ENCODE measurements around the gene LSM14A.

The LSM14A gene

GRCh38 chr19:34255546-34255945 lies 83.2 kb downstream of the LSM14A start:
- no peak for DNase-seq (ENCODE audit: low read depth)

DNA sequence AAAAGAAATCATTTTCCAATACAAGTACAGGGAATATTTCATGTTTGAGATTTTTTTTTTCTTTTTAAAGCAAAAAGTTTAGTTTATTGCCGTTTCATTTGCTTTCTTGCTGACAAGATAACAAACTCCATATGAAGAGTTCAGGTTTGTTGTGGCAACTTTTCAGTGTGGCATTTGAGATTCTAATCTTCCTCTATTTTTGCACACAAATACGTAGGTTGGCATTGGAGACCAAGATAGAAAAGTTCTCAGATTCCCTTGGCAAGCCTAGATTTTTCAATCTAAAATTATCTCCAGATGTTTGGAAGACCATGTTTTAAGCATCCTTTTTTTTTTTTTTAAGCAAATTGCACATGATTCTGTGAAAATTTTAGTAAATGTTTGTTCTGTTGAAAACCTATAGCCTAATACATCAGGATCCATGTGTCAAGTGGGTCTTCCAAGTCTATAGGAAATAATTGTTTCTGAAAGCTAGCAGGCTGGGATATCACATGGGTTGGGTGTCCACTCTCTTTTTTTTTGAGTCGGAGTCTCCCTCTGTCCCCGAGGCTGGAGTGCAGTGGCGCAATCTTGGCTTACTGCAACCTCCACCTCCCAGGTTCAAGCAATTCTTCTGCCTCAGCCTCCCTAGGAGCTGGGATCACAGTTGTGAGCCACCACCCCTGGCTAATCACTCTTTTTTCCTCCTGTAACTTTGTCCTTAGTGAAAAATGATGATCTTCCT lies 84.7 kb downstream of the LSM14A start:
- no peak for DNase-seq (ENCODE audit: low read depth)

DNA sequence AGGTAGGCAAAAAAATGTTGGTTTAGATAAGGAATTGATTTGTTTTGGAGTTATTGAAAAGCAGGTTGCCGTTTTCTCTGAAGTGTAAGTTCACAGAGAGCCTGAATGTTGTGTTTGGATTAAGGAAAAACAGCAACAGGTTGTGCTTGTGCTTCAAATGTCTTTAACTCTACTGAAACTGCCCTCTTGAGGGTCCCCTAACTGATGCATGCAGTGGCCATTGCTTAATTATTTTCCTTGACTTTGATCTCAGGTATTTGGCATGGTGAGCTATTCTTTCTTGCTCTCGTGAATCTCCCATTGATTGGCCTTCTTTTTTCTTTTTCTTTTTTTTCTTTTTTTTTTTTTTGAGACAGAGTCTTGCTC lies 85.2 kb downstream of the LSM14A start:
- DNase-seq (ENCODE audit: low read depth), result no peak

- no peak for DNase-seq (ENCODE audit: low read depth)
These were observed 87.2 kb downstream of the LSM14A start for GRCh38 chr19:34259367-34260095.

DNA sequence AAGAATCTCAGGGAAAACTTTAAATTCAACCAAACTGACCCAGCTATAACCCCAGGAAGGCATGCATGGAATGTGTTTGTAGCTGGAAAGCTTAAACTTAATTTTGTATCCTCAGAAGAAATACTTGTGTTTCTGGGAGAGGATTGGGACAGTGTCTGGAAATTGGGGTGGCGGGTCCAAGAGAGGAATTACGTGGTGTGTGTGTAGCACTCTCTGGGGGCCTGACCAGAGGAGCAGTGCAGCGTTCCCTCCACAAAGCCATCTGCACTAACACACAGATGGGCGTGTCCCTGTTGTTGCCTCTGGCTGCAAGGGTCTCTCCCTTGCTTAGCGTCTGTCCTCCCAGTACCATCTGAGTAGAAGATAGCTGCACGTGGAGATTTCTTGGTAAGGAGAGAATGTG lies 88.5 kb downstream of the LSM14A start:
- no peak for DNase-seq (ENCODE audit: low read depth)

DNA sequence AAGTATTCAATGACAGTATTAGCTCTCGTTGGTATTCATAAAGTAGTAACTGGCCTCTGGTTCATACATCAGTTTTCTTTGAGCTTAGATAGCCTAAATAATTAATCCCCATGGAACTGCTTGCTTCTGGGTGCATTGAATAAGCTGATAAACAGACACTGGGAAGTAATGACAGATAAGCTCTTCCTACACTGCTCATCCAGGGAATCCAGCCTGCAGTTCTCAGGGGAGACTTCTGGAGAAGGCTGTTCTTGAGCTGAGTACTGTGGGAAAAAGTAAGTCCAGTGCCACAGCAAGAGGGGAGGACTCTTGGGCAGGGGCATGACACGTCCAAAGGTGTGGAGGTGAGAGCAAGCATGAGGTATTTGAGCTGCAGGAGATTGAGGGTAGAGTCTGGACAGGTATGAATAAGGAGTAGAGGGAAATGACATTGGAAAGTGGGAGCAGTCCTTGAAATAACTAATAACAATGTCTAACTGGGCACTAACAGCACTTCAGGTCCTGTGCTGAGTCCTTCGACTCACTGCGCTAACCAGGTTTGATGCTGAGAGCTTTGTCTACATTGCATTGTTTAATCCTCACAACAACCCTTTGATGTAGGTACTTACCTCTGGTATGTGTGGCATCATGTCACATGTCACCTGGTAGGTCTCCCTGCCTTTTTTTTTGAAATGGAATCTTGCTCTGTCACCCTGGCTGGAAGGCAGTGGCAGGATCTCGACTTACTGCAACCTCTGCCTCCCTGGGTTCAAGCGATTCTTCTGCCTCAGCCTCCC lies 89.2 kb downstream of the LSM14A start:
- DNase-seq (ENCODE audit: low read depth), result no peak

DNA sequence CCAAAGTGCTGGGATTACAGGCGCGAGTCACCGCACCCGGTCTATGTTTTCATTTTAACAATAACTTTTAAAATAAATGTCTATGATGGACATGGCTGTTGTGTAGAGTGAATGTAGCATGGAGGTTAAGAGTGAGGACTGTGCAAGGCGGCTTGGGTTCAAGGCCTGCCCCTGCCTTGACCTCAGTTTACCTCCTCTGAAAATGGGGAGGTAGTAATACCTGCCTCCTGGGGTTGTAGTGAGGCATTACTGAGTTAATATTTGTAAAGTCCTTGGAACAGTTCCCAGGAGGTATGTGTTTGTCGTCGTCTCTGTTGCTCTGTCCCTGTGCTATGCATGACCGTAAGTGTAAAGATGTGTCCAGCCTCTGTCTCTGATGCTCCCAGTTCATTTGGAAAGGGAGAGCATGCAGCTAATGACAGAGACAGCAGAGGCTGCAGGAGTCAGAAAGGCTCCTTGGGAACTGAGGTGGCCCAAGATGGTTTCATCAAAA lies 91.5 kb downstream of the LSM14A start:
- no peak for DNase-seq (ENCODE audit: low read depth)

GRCh38 chr19:34265221-34265650 lies 92.9 kb downstream of the LSM14A start:
- DNase-seq (ENCODE audit: low read depth), result no peak

DNA sequence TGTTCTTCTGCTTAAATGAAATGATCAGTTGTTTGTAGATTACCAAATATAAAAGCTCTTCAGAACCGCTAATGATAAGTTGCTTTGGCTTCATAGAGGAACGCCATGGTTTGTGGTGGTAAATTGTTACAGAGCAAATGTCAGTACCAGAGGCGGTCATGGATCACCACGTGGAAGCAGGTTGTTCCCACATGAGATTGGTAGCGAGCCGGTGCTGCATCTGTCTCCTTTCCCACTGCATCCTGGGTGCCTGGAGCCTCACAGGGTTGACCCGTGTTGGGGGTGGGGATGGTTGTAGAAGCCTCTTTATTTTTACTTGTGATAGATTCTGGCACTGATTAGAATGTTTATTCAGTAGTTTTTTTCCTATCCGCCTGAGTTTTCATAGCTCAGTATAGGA lies 96.8 kb downstream of the LSM14A start:
- no peak for DNase-seq (ENCODE audit: low read depth)

GRCh38 chr19:34269489-34269888 lies 97.2 kb downstream of the LSM14A start:
- DNase-seq (ENCODE audit: low read depth), result no peak

DNA sequence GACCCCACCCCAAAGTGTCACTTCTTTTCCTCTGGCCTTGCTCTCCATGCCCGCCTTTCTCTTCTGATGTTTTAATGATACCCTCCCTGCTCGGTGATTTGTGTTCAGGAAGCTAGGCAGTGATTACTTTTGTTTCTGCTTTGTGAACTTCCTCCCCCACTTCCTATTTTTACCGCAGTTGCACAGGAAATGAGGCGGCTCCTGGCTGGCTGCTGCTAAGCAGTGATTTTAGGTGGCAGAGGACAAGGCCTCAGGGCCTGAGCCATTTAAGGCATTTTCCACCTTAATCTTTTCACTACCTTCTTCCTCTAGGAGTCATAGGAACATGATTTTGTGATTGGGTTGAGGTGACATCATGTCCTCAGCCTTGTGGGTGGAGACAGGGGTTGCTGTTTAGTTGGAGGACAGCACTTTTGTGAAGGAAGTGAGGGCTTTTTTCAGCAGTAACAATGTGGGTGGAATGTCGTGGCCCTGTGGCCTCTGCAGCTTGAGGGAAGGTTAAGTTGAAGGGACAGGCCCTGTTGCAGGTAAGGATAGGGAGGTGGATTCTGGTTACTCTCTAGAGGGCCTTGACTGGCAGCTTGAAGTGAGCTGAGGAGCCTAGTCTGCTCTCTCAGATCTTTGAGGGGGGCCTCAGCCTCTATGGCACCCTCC lies 97.8 kb downstream of the LSM14A start:
- peak; percentile 26 for DNase-seq (ENCODE audit: low read depth)

DNA sequence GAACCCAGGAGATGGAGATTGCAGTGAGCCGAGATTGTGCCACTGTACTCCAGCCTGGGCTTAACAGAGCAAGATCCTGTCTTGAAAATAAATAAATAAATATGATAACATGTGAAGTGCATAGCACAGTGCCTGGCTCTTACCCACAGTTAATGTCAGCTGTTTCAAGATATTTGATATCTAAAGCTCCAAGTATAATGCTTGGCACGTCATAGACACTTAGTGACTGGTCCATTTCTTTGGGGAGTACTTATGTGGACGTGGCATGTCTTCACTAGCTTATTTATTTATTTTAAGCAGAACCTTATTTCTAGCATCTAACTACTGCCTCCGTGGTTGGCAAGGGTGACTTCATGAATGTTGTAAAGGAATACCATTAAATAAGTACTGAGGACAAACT lies 100.8 kb downstream of the LSM14A start:
- no peak for DNase-seq (ENCODE audit: low read depth)

DNA sequence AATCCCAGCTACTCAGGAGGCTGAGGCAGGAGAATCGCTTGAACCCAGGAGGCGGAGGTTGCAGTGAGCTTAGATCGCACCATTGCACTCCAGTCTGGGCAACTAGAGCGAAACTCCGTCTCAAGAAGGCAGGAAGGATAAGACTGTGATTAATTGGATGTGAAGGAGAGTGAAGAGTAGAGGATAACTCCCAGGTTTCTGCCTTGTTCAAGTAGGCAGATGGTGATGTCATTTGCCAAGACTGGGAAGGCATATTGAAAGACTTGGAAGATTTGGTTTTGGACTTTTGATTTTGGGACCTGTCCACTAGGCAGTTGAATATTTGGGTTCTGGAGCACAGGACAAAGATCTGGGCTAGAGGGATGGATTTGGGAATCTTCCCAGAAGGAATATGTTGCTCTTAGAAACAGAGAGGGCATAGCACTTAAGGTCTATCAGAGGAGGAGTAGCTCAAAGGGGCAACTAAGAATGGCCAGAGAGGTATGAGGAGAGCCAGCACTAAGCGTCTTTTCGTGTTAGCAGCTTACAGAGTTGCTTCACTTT lies 102.1 kb downstream of the LSM14A start:
- DNase-seq (ENCODE audit: low read depth), result no peak

DNA sequence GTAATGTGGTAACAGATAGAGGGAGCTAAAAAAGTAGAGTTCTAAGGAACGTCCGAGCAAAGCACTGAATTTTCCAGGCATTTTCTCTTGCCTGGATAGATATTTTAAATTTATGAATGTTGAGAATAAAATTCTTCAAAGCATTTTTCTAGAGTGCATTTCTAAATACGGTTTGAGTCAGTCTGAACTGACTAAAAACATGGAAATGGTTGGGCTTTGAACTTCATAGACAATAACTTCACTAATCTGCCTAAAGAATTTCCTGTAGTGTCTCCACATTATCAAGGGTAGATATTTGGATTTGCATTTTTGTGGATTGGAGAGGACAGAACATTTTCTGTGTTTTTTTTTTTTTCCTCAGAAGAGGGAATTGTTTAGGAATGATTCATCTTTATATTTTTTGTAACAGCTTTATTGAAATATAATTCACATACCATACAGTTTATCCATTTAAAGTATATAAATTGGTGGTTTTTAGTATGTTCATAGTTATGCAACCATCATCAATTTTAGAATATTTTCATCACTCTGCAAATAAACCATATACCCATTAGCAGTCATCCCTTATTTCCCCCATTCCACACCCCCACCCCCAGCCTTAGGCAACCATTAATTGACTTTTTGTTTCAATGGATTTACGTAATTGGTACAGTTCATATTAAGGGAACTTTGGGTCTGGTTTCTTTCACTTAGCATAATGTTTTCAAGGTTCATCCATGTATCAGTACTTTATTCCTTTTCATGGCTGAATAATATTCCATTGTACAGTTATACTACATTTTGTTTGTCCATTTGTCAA lies 102.7 kb downstream of the LSM14A start:
- no peak for DNase-seq (ENCODE audit: low read depth)

DNA sequence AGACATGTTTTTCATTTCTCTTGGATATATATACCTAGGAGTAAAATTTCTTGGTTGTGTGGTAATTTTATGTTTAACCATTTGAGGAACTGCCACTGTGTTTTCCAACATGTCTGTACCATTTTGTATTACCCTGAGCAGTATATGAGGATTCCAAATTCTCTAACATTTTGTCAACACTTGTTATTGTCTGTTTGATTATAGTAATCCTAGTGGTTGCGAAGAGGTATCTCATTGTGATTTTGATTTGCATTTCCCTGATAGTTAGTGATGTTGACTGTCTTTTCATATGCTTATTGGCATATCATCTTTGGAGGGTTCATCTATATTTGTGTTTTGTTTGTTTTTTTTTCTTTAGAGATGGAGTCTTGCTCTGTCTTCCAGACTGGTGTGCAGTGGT lies 103.4 kb downstream of the LSM14A start:
- no peak for DNase-seq (ENCODE audit: low read depth)

GRCh38 chr19:34276614-34277013 lies 104.3 kb downstream of the LSM14A start:
- DNase-seq (ENCODE audit: low read depth), result no peak

DNA sequence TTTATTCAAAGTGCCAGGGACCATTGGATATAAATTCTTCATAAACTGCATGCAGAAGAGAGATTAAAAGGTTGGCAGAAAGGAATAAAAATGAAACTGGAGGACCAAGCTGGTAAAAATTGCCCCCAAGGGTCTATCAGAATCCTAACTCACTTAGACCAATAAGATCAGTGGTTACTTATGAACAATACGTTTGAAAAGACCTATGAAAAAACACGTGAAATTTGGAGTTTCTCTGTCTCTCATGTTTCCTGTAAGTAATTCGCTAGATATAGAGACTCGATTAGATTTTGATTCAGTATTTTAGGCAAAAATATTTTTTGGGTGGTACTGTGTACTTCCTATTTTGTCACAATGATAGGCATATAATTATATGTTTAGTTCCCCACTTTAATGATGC lies 104.9 kb downstream of the LSM14A start:
- no peak for DNase-seq (ENCODE audit: low read depth)

DNA sequence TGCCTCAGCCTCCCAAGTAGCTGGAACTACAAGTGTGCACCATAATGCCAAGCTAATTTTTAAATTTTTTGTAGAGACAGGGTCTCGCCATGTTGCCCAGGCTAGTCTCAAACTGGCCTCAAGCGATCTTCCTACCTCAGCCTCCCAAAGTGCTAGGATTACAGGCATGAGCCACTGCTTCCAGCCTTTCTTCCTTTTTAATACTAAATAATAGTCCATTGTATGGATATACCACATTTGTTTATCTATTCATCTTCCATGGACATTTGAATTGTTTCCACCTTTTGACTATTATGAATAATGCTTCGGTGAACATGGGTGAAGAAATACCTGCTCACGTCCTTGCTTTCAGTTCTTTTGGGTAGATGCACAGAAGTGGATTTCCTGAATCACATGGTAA lies 106.5 kb downstream of the LSM14A start:
- DNase-seq (ENCODE audit: low read depth), result no peak

All from stimulated activated CD8-positive, alpha-beta memory T cell treated with anti-CD3 and anti-CD28 coated beads, Interleukin-7, amount 100 ng/mL, for 24 hours (primary cell).